Endodermal cell (in vitro differentiated cells): Measurements from ENCODE around the gene ALDH4A1. TPM values are rescaled to one million over a fixed set of nuclear protein-coding genes. Genes with fewer than 3 reads are reported as not detected.

Experiments used
- DNase-seq: peaks from one replicate; pipeline ENCODE4 v3.0.0-alpha.2; 2017
- H3K27ac ChIP-seq: 2 replicates; pipeline ENCODE4 v1.5.1; 2013; ENCODE audit warnings: mild to moderate bottlenecking, low read depth, low read length, moderate library complexity
- H3K27me3 ChIP-seq: 2 replicates; pipeline ENCODE4 v1.6.1; 2013; ENCODE audit warnings: mild to moderate bottlenecking, low read length, moderate library complexity; ENCODE audit not compliant: insufficient read depth, control insufficient read depth, poor library complexity, severe bottlenecking
- H3K36me3 ChIP-seq: 2 replicates; pipeline ENCODE4 v1.7.0; 2013; ENCODE audit warnings: mild to moderate bottlenecking, low read length, moderate library complexity; ENCODE audit not compliant: control insufficient read depth, insufficient read depth
- H3K4me1 ChIP-seq: one replicate; pipeline ENCODE4 v1.7.0; 2013; ENCODE audit warnings: low read length; ENCODE audit not compliant: control insufficient read depth, insufficient read depth
- H3K4me3 ChIP-seq: 2 replicates; pipeline ENCODE4 v1.5.1; 2013; ENCODE audit warnings: mild to moderate bottlenecking, low read length, moderate library complexity
- H3K9ac ChIP-seq: 2 replicates; pipeline ENCODE4 v1.6.1; 2013; ENCODE audit warnings: mild to moderate bottlenecking, low read length, moderate library complexity; ENCODE audit not compliant: poor library complexity, severe bottlenecking; ENCODE audit errors: extremely low read depth
- H3K9me3 ChIP-seq: 2 replicates; pipeline ENCODE4 v1.6.1; 2013; ENCODE audit warnings: mild to moderate bottlenecking, low read length, moderate library complexity; ENCODE audit not compliant: control insufficient read depth
- H3K27ac Mint-ChIP-seq: 2 replicates; pipeline ENCODE4 v1.8.0; 2020; ENCODE audit warnings: mixed read lengths
- H3K27me3 Mint-ChIP-seq: 2 replicates; pipeline ENCODE4 v1.8.0; 2021; ENCODE audit warnings: mild to moderate bottlenecking, mixed read lengths; ENCODE audit not compliant: insufficient read depth
- H3K36me3 Mint-ChIP-seq: 2 replicates; pipeline ENCODE4 v1.8.0; 2020; ENCODE audit warnings: low read depth, mixed read lengths
- H3K4me1 Mint-ChIP-seq: 2 replicates; pipeline ENCODE4 v1.8.0; 2020; ENCODE audit warnings: mixed read lengths
- H3K4me3 Mint-ChIP-seq: 2 replicates; pipeline ENCODE4 v1.8.0; 2020; ENCODE audit warnings: mild to moderate bottlenecking, moderate library complexity, mixed read lengths
- H3K9me3 Mint-ChIP-seq: 2 replicates; pipeline ENCODE4 v1.8.0; 2020; ENCODE audit warnings: mild to moderate bottlenecking, mixed read lengths
- CTCF ChIP-seq: fragments of 200-600 bp; sonication (generic); conservative IDR thresholded peaks from 2 replicates; pipeline ENCODE4 v1.5.0; 2021; ENCODE audit warnings: antibody characterized with exemption, mild to moderate bottlenecking
- WGBS, 2 experiments: methylation state at CpG; one replicate each; pipeline versions ENCODE4 v1.1.5 to v1.1.7; 2013; ENCODE audit warnings: missing lambda C conversion rate in 2 of 2, mixed read lengths in 1 of 2; ENCODE audit not compliant: insufficient coverage in 1 of 2, insufficient read length in 1 of 2; 5-methylcytosine and 5-hydroxymethylcytosine counted together
- total RNA-seq, 2 donors: library from RNA; stranded (reverse); fragmentation: NEBNext Ultra II Directional in 1 of 2; extraction: Animal tissue kit (Norgen Biotek cat#: 25700) in 1 of 2; gene quantifications; 2 replicates in 1 of 2; 3 replicates in 1 of 2; pipeline ENCODE4 v1.2.1, GENCODE V29; 2021

The ALDH4A1 gene
- total RNA-seq, 2 donors from 2014 or later, result 7.6 to 18.7 TPM

GRCh38 chr1:18879791-18880309, 22.5 kb downstream of the ALDH4A1 start:
- no peaks in the 10 kb centered on the region for H3K4me1 Mint-ChIP-seq
- no peaks in the 10 kb centered on the region for H3K9me3 ChIP-seq
- H3K27ac Mint-ChIP-seq, result no peak overlapping the region
- WGBS, 2 experiments, result 72 to 74% methylated on average over 10 to 21 of the region's 21 CpGs
- H3K36me3 Mint-ChIP-seq, result no peaks in the 10 kb centered on the region
- H3K27ac ChIP-seq, result no peak overlapping the region
- H3K9me3 Mint-ChIP-seq, result no peaks in the 10 kb centered on the region
- no peak overlapping the region for H3K4me3 Mint-ChIP-seq
- H3K27me3 ChIP-seq, result no peaks in the 10 kb centered on the region
- H3K4me1 ChIP-seq, result no peaks in the 10 kb centered on the region
- no peak overlapping the region for H3K9ac ChIP-seq
- no peak for DNase-seq
- no peaks in the 10 kb centered on the region for H3K36me3 ChIP-seq
- H3K4me3 ChIP-seq, result no peak overlapping the region
- no peak for TF ChIP-seq CTCF
- H3K27me3 Mint-ChIP-seq, result peaks cover under 1% of the 10 kb centered on the region

- WGBS, 2 experiments, result 88 to 89% methylated on average over 10 to 12 of the region's 12 CpGs
- H3K27ac Mint-ChIP-seq, result no peak overlapping the region
- H3K36me3 Mint-ChIP-seq, result no peaks in the 10 kb centered on the region
- no peak for TF ChIP-seq CTCF
- Histone ChIP-seq H3K4me1 (no peaks in the 10 kb centered on the region), H3K27me3 (no peaks in the 10 kb centered on the region), H3K9me3 (no peaks in the 10 kb centered on the region), H3K4me3 (no peak overlapping the region), H3K36me3 (no peaks in the 10 kb centered on the region), H3K27ac (no peak overlapping the region), H3K9ac (no peak overlapping the region)
- DNase-seq, result no peak
- no peaks in the 10 kb centered on the region for H3K4me1 Mint-ChIP-seq
- no peak overlapping the region for H3K4me3 Mint-ChIP-seq
- no peaks in the 10 kb centered on the region for H3K27me3 Mint-ChIP-seq
- no peaks in the 10 kb centered on the region for H3K9me3 Mint-ChIP-seq
Observed at GRCh38 chr1:18879215-18879790, 23.1 kb downstream of the ALDH4A1 start.

GRCh38 chr1:18878538-18879214, 23.7 kb downstream of the ALDH4A1 start:
- no peaks in the 10 kb centered on the region for H3K9me3 ChIP-seq
- no peaks in the 10 kb centered on the region for H3K4me1 ChIP-seq
- no peak overlapping the region for H3K27ac Mint-ChIP-seq
- TF ChIP-seq CTCF, result no peak
- H3K36me3 ChIP-seq, result no peaks in the 10 kb centered on the region
- no peak for DNase-seq
- H3K4me3 Mint-ChIP-seq, result no peak overlapping the region
- H3K27ac ChIP-seq, result no peak overlapping the region
- no peak overlapping the region for H3K4me3 ChIP-seq
- no peaks in the 10 kb centered on the region for H3K27me3 ChIP-seq
- 86 to 88% methylated on average over 11 to 12 of the region's 12 CpGs for WGBS, 2 experiments
- no peaks in the 10 kb centered on the region for H3K4me1 Mint-ChIP-seq
- H3K36me3 Mint-ChIP-seq, result no peaks in the 10 kb centered on the region
- no peak overlapping the region for H3K9ac ChIP-seq
- H3K27me3 Mint-ChIP-seq, result no peaks in the 10 kb centered on the region
- no peaks in the 10 kb centered on the region for H3K9me3 Mint-ChIP-seq
